K562 (cell line): ENCODE results near the gene CD300LG.
"Not testable (repeated sequence)": the region's sequence is repeated elsewhere in the genome, so short reads cannot be mapped to it uniquely, and the experiment has no call there.

ENCODE experiments used
- ATF1 ChIP-seq, 2 experiments: fragments of 450-650 bp in 1 of 2; IDR thresholded peaks; 2 replicates each; pipeline ENCODE4 v1.6.1; 2016; ENCODE audit warnings: missing compliant biosample characterization in 1 of 2, missing genetic modification characterization in 1 of 2
- CHD2 ChIP-seq: IDR thresholded peaks from 2 replicates; pipeline ENCODE4 v1.6.1; 2011; ENCODE audit warnings: low read depth, low read length
- CTCF ChIP-seq, 3 experiments: IDR thresholded peaks in 2 of 3; conservative IDR thresholded peaks in 1 of 3; 2 replicates each; pipeline ENCODE4 v1.5.1; 2011 to 2012; ENCODE audit warnings: low read length in 3 of 3, mild to moderate bottlenecking in 3 of 3, control low read depth in 2 of 3, improper control_type of control experiment in 1 of 3, inconsistent platforms in 1 of 3, low read depth in 1 of 3, mixed read lengths in 1 of 3, moderate library complexity in 1 of 3; ENCODE audit not compliant: insufficient read depth in 2 of 3
- EZH2 ChIP-seq: IDR thresholded peaks from 2 replicates; pipeline ENCODE4 v1.6.1; 2012; ENCODE audit warnings: low read depth, mild to moderate bottlenecking, inconsistent platforms, low read length, borderline replicate concordance
- FOXA3 ChIP-seq, 2 experiments: fragments of 450-650 bp in 1 of 2; sonication (generic) in 1 of 2; formaldehyde crosslinking; IDR thresholded peaks in 1 of 2; conservative IDR thresholded peaks in 1 of 2; 2 replicates each; pipeline versions ENCODE4 v1.4.0 to v1.8.0; 2020 to 2022; ENCODE audit warnings: mild to moderate bottlenecking in 2 of 2, missing genetic modification reagents in 1 of 2
- HIVEP1 ChIP-seq: fragments of 250-450 bp; sonication (Bioruptor Pico); IDR thresholded peaks from 2 replicates; pipeline ENCODE4 v1.4.0; 2020; ENCODE audit warnings: mild to moderate bottlenecking
- HOMEZ ChIP-seq: fragments of 250-450 bp; sonication (Bioruptor Pico); IDR thresholded peaks from 2 replicates; pipeline ENCODE4 v1.4.0; 2020; ENCODE audit warnings: mild to moderate bottlenecking, moderate library complexity
- LARP7 ChIP-seq: fragments of 450-650 bp; IDR thresholded peaks from 2 replicates; pipeline ENCODE4 v1.6.1; 2016
- NFE2L1 ChIP-seq: fragments of 450-650 bp; IDR thresholded peaks from 2 replicates; pipeline ENCODE4 v1.6.1; 2016; ENCODE audit warnings: missing genetic modification characterization, low read depth, mild to moderate bottlenecking, missing compliant biosample characterization, moderate library complexity, borderline replicate concordance
- POLR2A ChIP-seq: fragments of 450-650 bp; conservative IDR thresholded peaks from 2 replicates; pipeline ENCODE4 v1.6.1; 2016
- POLR2AphosphoS2 ChIP-seq: IDR thresholded peaks from 2 replicates; pipeline ENCODE4 v1.6.1; 2012; ENCODE audit warnings: low read length, improper control_type of control experiment
- SMAD3 ChIP-seq: fragments of 450-650 bp; formaldehyde crosslinking; conservative IDR thresholded peaks from 2 replicates; pipeline ENCODE4 v1.4.0; 2020; ENCODE audit warnings: mild to moderate bottlenecking
- TCF3 ChIP-seq: sonication (generic); formaldehyde crosslinking; IDR thresholded peaks from 2 replicates; pipeline ENCODE4 v1.4.0; 2020; ENCODE audit warnings: mild to moderate bottlenecking, missing genetic modification reagents

GRCh38 chr17:43842091-43842974 lies 4.6 kb upstream of the CD300LG start:
- TF ChIP-seq NFE2L1; POLR2AphosphoS2; FOXA3 (CRISPR knock-in tag; conservative IDR thresholded peaks at IDR 0.05 in 1 of 2, IDR thresholded peaks at IDR 0.05 in 1 of 2); LARP7; POLR2A; TCF3 (CRISPR knock-in tag); HIVEP1 (CRISPR knock-in tag); CTCF (IDR thresholded peaks at IDR 0.05 in 2 of 3, conservative IDR thresholded peaks at IDR 0.05 in 1 of 3; ENCODE audit: insufficient read depth in 2 of 3, low read depth in 1 of 3, low read length in 3 of 3); SMAD3; CHD2; ATF1 (CRISPR knock-in tag; IDR thresholded peaks at IDR 0.05); ATF1 (tag; IDR thresholded peaks at IDR 0.05); EZH2; HOMEZ (CRISPR knock-in tag): not testable (repeated sequence)
